HEK293 (cell line): Measurements from ENCODE around the gene LMAN2L.
A peak's percentile ranks its signal among the peaks of the same experiment; 100 is the strongest.

Experiments
- BCL11A ChIP-seq: fragments of 450-650 bp; formaldehyde crosslinking; IDR thresholded peaks from 2 replicates; pipeline ENCODE4 v1.5.1; 2016; ENCODE audit warnings: low read depth, missing biosample characterization, missing genetic modification characterization
- BCL11B ChIP-seq: fragments of 450-650 bp; formaldehyde crosslinking; IDR thresholded peaks from 2 replicates; pipeline ENCODE4 v1.5.1; 2016; ENCODE audit warnings: low read depth, missing biosample characterization, missing genetic modification characterization
- GLIS2 ChIP-seq: fragments of 450-650 bp; formaldehyde crosslinking; IDR thresholded peaks from 2 replicates; pipeline ENCODE4 v1.5.1; 2016; ENCODE audit warnings: missing biosample characterization, missing genetic modification characterization
- KLF1 ChIP-seq: fragments of 450-650 bp; formaldehyde crosslinking; IDR thresholded peaks from 2 replicates; pipeline ENCODE4 v1.5.1; 2016; ENCODE audit warnings: missing biosample characterization, missing genetic modification characterization
- MEIS1 ChIP-seq: sonication (generic); formaldehyde crosslinking; IDR thresholded peaks from 2 replicates; pipeline ENCODE4 v1.8.1; 2022; ENCODE audit warnings: missing genetic modification reagents, mild to moderate bottlenecking, borderline replicate concordance
- PBX3 ChIP-seq: sonication (generic); formaldehyde crosslinking; IDR thresholded peaks from 2 replicates; pipeline ENCODE4 v1.8.1; 2022; ENCODE audit warnings: mild to moderate bottlenecking, moderate library complexity, missing genetic modification reagents
- WT1 ChIP-seq: fragments of 450-650 bp; formaldehyde crosslinking; IDR thresholded peaks from 2 replicates; pipeline ENCODE4 v1.5.1; 2016; ENCODE audit warnings: missing biosample characterization, missing genetic modification characterization
- YY1 ChIP-seq: fragments of 450-650 bp; formaldehyde crosslinking; IDR thresholded peaks from 2 replicates; pipeline ENCODE4 v1.5.1; 2018; ENCODE audit warnings: missing biosample characterization, missing genetic modification characterization
- YY2 ChIP-seq: fragments of 450-650 bp; formaldehyde crosslinking; IDR thresholded peaks from 2 replicates; pipeline ENCODE4 v1.5.1; 2016; ENCODE audit warnings: missing biosample characterization, missing genetic modification characterization
- ZBTB1 ChIP-seq: fragments of 450-650 bp; formaldehyde crosslinking; IDR thresholded peaks from 2 replicates; pipeline ENCODE4 v1.5.1; 2016; ENCODE audit warnings: missing biosample characterization, missing genetic modification characterization
- ZBTB10 ChIP-seq: fragments of 450-650 bp; formaldehyde crosslinking; IDR thresholded peaks from 2 replicates; pipeline ENCODE4 v1.5.1; 2016; ENCODE audit warnings: missing biosample characterization, missing genetic modification characterization
- ZBTB48 ChIP-seq: fragments of 450-650 bp; formaldehyde crosslinking; IDR thresholded peaks from 2 replicates; pipeline ENCODE4 v1.5.1; 2016; ENCODE audit warnings: missing biosample characterization, missing genetic modification characterization
- ZBTB7A ChIP-seq: fragments of 450-650 bp; formaldehyde crosslinking; IDR thresholded peaks from 2 replicates; pipeline ENCODE4 v1.5.1; 2016; ENCODE audit warnings: low read depth, missing biosample characterization, missing genetic modification characterization
- ZFP41 ChIP-seq: fragments of 450-650 bp; formaldehyde crosslinking; IDR thresholded peaks from 2 replicates; pipeline ENCODE4 v1.5.1; 2016; ENCODE audit warnings: missing biosample characterization, missing genetic modification characterization, borderline replicate concordance
- ZNF112 ChIP-seq: fragments of 450-650 bp; formaldehyde crosslinking; IDR thresholded peaks from 2 replicates; pipeline ENCODE4 v1.5.0; 2017; ENCODE audit warnings: missing biosample characterization, missing genetic modification characterization
- ZNF140 ChIP-seq: fragments of 450-650 bp; formaldehyde crosslinking; IDR thresholded peaks from 2 replicates; pipeline ENCODE4 v1.5.1; 2016; ENCODE audit warnings: missing biosample characterization, missing genetic modification characterization
- ZNF155 ChIP-seq: fragments of 450-650 bp; formaldehyde crosslinking; IDR thresholded peaks from 2 replicates; pipeline ENCODE4 v1.5.1; 2016; ENCODE audit warnings: missing biosample characterization, missing genetic modification characterization
- ZNF202 ChIP-seq: fragments of 450-650 bp; formaldehyde crosslinking; IDR thresholded peaks from 2 replicates; pipeline ENCODE4 v1.5.1; 2016; ENCODE audit warnings: missing biosample characterization, missing genetic modification characterization, borderline replicate concordance
- ZNF26 ChIP-seq: fragments of 450-650 bp; formaldehyde crosslinking; IDR thresholded peaks from 2 replicates; pipeline ENCODE4 v1.5.1; 2016; ENCODE audit warnings: missing biosample characterization, missing genetic modification characterization
- ZNF335 ChIP-seq: fragments of 450-650 bp; formaldehyde crosslinking; conservative IDR thresholded peaks from 2 replicates; pipeline ENCODE4 v1.5.1; 2016; ENCODE audit warnings: missing biosample characterization, missing genetic modification characterization
- ZNF362 ChIP-seq: fragments of 450-650 bp; formaldehyde crosslinking; IDR thresholded peaks from 2 replicates; pipeline ENCODE4 v1.5.1; 2016; ENCODE audit warnings: missing biosample characterization, missing genetic modification characterization
- ZNF366 ChIP-seq: fragments of 450-650 bp; formaldehyde crosslinking; conservative IDR thresholded peaks from 2 replicates; pipeline ENCODE4 v1.5.1; 2016; ENCODE audit warnings: missing biosample characterization, missing genetic modification characterization
- ZNF37A ChIP-seq: fragments of 450-650 bp; IDR thresholded peaks from 2 replicates; pipeline ENCODE4 v1.5.1; 2018; ENCODE audit warnings: missing biosample characterization, missing genetic modification characterization
- ZNF391 ChIP-seq: fragments of 450-650 bp; formaldehyde crosslinking; IDR thresholded peaks from 2 replicates; pipeline ENCODE4 v1.5.1; 2016; ENCODE audit warnings: low read depth, missing biosample characterization, missing genetic modification characterization, borderline replicate concordance
- ZNF426 ChIP-seq: fragments of 450-650 bp; formaldehyde crosslinking; IDR thresholded peaks from 2 replicates; pipeline ENCODE4 v1.5.1; 2017; ENCODE audit warnings: missing biosample characterization, missing genetic modification characterization, mild to moderate bottlenecking, inconsistent platforms, moderate library complexity
- ZNF48 ChIP-seq: fragments of 450-650 bp; formaldehyde crosslinking; IDR thresholded peaks from 2 replicates; pipeline ENCODE4 v1.5.1; 2016; ENCODE audit warnings: missing biosample characterization, missing genetic modification characterization
- ZNF521 ChIP-seq: fragments of 450-650 bp; formaldehyde crosslinking; IDR thresholded peaks from 2 replicates; pipeline ENCODE4 v1.5.1; 2017; ENCODE audit warnings: missing biosample characterization, mild to moderate bottlenecking, missing genetic modification characterization
- ZNF530 ChIP-seq: fragments of 450-650 bp; formaldehyde crosslinking; IDR thresholded peaks from 2 replicates; pipeline ENCODE4 v1.5.1; 2016; ENCODE audit warnings: low read depth, missing biosample characterization, missing genetic modification characterization
- ZNF548 ChIP-seq: fragments of 450-650 bp; formaldehyde crosslinking; IDR thresholded peaks from 2 replicates; pipeline ENCODE4 v1.5.1; 2016; ENCODE audit warnings: missing biosample characterization, missing genetic modification characterization
- ZNF555 ChIP-seq: fragments of 450-650 bp; formaldehyde crosslinking; conservative IDR thresholded peaks from 2 replicates; pipeline ENCODE4 v1.5.1; 2017; ENCODE audit warnings: missing biosample characterization, mild to moderate bottlenecking, missing genetic modification characterization, inconsistent platforms
- ZNF600 ChIP-seq: fragments of 450-650 bp; formaldehyde crosslinking; IDR thresholded peaks from 2 replicates; pipeline ENCODE4 v1.5.1; 2016; ENCODE audit warnings: missing biosample characterization, missing genetic modification characterization
- ZNF660 ChIP-seq: fragments of 450-650 bp; IDR thresholded peaks from 2 replicates; pipeline ENCODE4 v1.5.1; 2018; ENCODE audit warnings: missing biosample characterization, mild to moderate bottlenecking, missing genetic modification characterization
- ZNF707 ChIP-seq: fragments of 450-650 bp; formaldehyde crosslinking; IDR thresholded peaks from 2 replicates; pipeline ENCODE4 v1.5.1; 2016; ENCODE audit warnings: missing biosample characterization, missing genetic modification characterization
- ZNF747 ChIP-seq: fragments of 450-650 bp; formaldehyde crosslinking; IDR thresholded peaks from 2 replicates; pipeline ENCODE4 v1.5.1; 2016; ENCODE audit warnings: missing biosample characterization, missing genetic modification characterization
- ZNF776 ChIP-seq: fragments of 450-650 bp; formaldehyde crosslinking; IDR thresholded peaks from 2 replicates; pipeline ENCODE4 v1.5.0; 2017; ENCODE audit warnings: missing biosample characterization, missing genetic modification characterization, borderline replicate concordance

The LMAN2L gene

GRCh38 chr2:96760036-96760985, 20.4 kb upstream of the LMAN2L start, which contains the start of gene CNNM4 (continued):
- TF ChIP-seq ZNF26 (tag by site-specific recombination) (no peak), ZNF202 (tag by site-specific recombination) (no peak), PBX3 (CRISPR knock-in tag) (no peak), ZNF600 (tag by site-specific recombination) (peak; percentile 51; the same call in 1 of the 2 replicates), ZNF776 (tag by site-specific recombination) (no peak), ZNF37A (tag by site-specific recombination) (no peak), ZNF530 (tag by site-specific recombination) (no peak), ZNF335 (tag by site-specific recombination) (peak; percentile 51), YY2 (no peak), ZNF426 (tag by site-specific recombination) (no peak), ZNF140 (no peak), ZBTB10 (tag by site-specific recombination) (peak; percentile 58; the same call in 1 of the 2 replicates), ZBTB7A (tag by site-specific recombination) (no peak), ZNF555 (tag by site-specific recombination) (no peak), ZNF112 (tag by site-specific recombination) (no peak), ZBTB1 (tag by site-specific recombination) (no peak), MEIS1 (CRISPR knock-in tag) (no peak), ZFP41 (tag by site-specific recombination) (no peak), BCL11A (tag by site-specific recombination) (no peak), ZNF362 (tag by site-specific recombination) (no peak), ZNF391 (tag by site-specific recombination) (no peak), ZNF48 (tag by site-specific recombination) (no peak), YY1 (tag by site-specific recombination) (no peak), ZNF548 (tag by site-specific recombination) (no peak), GLIS2 (peak; percentile 56), KLF1 (tag by site-specific recombination) (peak; percentile 67), ZNF747 (tag by site-specific recombination) (no peak), ZNF660 (peak; percentile 13; the same call in 1 of the 2 replicates), ZNF707 (tag by site-specific recombination) (no peak), BCL11B (tag by site-specific recombination) (no peak), ZNF366 (peak; percentile 35; the same call in 1 of the 2 replicates), ZNF521 (no peak), ZNF155 (no peak), ZBTB48 (tag by site-specific recombination) (no peak), WT1 (tag by site-specific recombination) (no peak)
